ENCODE data around the gene ARHGAP20. TPM values are rescaled to one million over a fixed set of nuclear protein-coding genes. Genes with fewer than 3 reads are reported as not detected.

ARHGAP20 gene
- total RNA-seq, 2 experiments from 2014 or later = not detected

- no peaks in the 10 kb centered on the region for H3K9me3 Mint-ChIP-seq
- ATAC-seq (ENCODE audit: poor library complexity) (no peak), DNase-seq (no peak)
- ChIA-PET POLR2A (no interaction called here), CTCF (no interaction called here)
- no peak overlapping the region for H3K4me3 ChIP-seq (ENCODE audit: low read length)
- no peaks in the 10 kb centered on the region for H3K36me3 Mint-ChIP-seq (ENCODE audit: low read depth)
- H3K4me1 ChIP-seq (ENCODE audit: insufficient read depth, low read length) = no peaks in the 10 kb centered on the region
- no peaks in the 10 kb centered on the region for H3K36me3 ChIP-seq (ENCODE audit: insufficient read depth, low read length)
- H3K4me3 Mint-ChIP-seq = no peak overlapping the region
- no peaks in the 10 kb centered on the region for H3K9me3 ChIP-seq (ENCODE audit: control insufficient read depth in 1 of 2, insufficient read depth in 1 of 2, low read length in 2 of 2)
- H3K27me3 ChIP-seq (ENCODE audit: control insufficient read depth in 1 of 2, insufficient read depth in 2 of 2, low read length in 2 of 2) = peaks cover 0 to 3% of the 10 kb centered on the region in 2 experiments
- peaks cover 23% of the 10 kb centered on the region for H3K27me3 Mint-ChIP-seq
- TF ChIP-seq CTCF (IDR thresholded peaks at IDR 0.05) = no peak
- intact Hi-C loops (cut with DNase I, micrococcal nuclease) = no loop called here
- H3K4me1 Mint-ChIP-seq (ENCODE audit: low read depth) = no peaks in the 10 kb centered on the region
- no peak overlapping the region for H3K27ac Mint-ChIP-seq
- H3K27ac ChIP-seq (ENCODE audit: low read depth in 1 of 2, low read length in 2 of 2) = no peak overlapping the region
Observed at GRCh38 chr11:110734790-110735189, 22.6 kb upstream of the ARHGAP20 start.

DNA sequence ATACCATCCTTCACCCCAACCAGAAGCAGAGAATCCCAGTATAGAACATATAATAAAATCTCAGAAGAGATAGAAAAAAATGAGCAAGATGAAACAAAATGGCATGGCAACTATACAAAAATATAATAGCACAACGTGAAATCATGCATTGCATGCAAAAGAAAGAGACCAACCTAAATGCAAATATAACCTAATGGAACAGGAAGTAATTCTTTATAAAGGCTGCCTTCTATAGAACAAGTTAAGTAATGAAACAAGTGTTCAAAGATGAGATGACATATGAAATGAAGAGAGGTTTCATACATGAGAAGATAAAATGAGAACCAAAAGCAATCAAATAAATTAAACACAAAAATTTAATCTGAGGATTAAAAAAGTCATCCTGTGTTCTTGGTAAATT lies 18.5 kb upstream of the ARHGAP20 start:
- H3K27ac ChIP-seq (ENCODE audit: low read depth in 1 of 2, low read length in 2 of 2) = no peak overlapping the region
- POLR2A ChIA-PET = no interaction called here
- H3K9me3 Mint-ChIP-seq = peaks cover 4% of the 10 kb centered on the region
- H3K36me3 Mint-ChIP-seq (ENCODE audit: low read depth) = no peaks in the 10 kb centered on the region
- ATAC-seq (ENCODE audit: poor library complexity) = no peak
- no peak overlapping the region for H3K27ac Mint-ChIP-seq
- intact Hi-C loops (cut with DNase I, micrococcal nuclease) = no loop called here
- peaks cover 40% of the 10 kb centered on the region for H3K27me3 Mint-ChIP-seq
- H3K4me1 ChIP-seq (ENCODE audit: insufficient read depth, low read length) = no peaks in the 10 kb centered on the region
- no peaks in the 10 kb centered on the region for H3K36me3 ChIP-seq (ENCODE audit: insufficient read depth, low read length)
- H3K9me3 ChIP-seq (ENCODE audit: control insufficient read depth in 1 of 2, insufficient read depth in 1 of 2, low read length in 2 of 2) = no peaks in the 10 kb centered on the region
- H3K4me3 Mint-ChIP-seq = no peak overlapping the region
- H3K4me3 ChIP-seq (ENCODE audit: low read length) = no peak overlapping the region
- no peak for DNase-seq
- TF ChIP-seq CTCF (IDR thresholded peaks at IDR 0.05) = no peak
- no peaks in the 10 kb centered on the region for H3K4me1 Mint-ChIP-seq (ENCODE audit: low read depth)
- CTCF ChIA-PET = no interaction called here
- H3K27me3 ChIP-seq (ENCODE audit: control insufficient read depth in 1 of 2, insufficient read depth in 2 of 2, low read length in 2 of 2) = peaks cover 4 to 7% of the 10 kb centered on the region in 2 experiments

- POLR2A ChIA-PET = no interaction called here
- no peak overlapping the region for H3K4me3 Mint-ChIP-seq
- Histone ChIP-seq H3K4me3 (ENCODE audit: low read length) (no peak overlapping the region), H3K27me3 (ENCODE audit: control insufficient read depth in 1 of 2, insufficient read depth in 2 of 2, low read length in 2 of 2) (peaks cover 4 to 7% of the 10 kb centered on the region in 2 experiments), H3K36me3 (ENCODE audit: insufficient read depth, low read length) (no peaks in the 10 kb centered on the region), H3K4me1 (ENCODE audit: insufficient read depth, low read length) (no peaks in the 10 kb centered on the region), H3K27ac (ENCODE audit: low read depth in 1 of 2, low read length in 2 of 2) (no peak overlapping the region), H3K9me3 (ENCODE audit: control insufficient read depth in 1 of 2, insufficient read depth in 1 of 2, low read length in 2 of 2) (no peaks in the 10 kb centered on the region)
- no peak for DNase-seq
- H3K27ac Mint-ChIP-seq = no peak overlapping the region
- peaks cover 4% of the 10 kb centered on the region for H3K9me3 Mint-ChIP-seq
- H3K27me3 Mint-ChIP-seq = peaks cover 34% of the 10 kb centered on the region
- ATAC-seq (ENCODE audit: poor library complexity) = no peak
- no peaks in the 10 kb centered on the region for H3K4me1 Mint-ChIP-seq (ENCODE audit: low read depth)
- H3K36me3 Mint-ChIP-seq (ENCODE audit: low read depth) = no peaks in the 10 kb centered on the region
- intact Hi-C loops (cut with DNase I, micrococcal nuclease) = no loop called here
- CTCF ChIA-PET = no interaction called here
- TF ChIP-seq CTCF (IDR thresholded peaks at IDR 0.05) = no peak
Observed at GRCh38 chr11:110728883-110729282, 16.6 kb upstream of the ARHGAP20 start.

Measured in CD4-positive, alpha-beta T cell (primary cell).